ENCODE results near the gene STXBP2. TPM values are rescaled to one million over a fixed set of nuclear protein-coding genes. Genes with fewer than 3 reads are reported as not detected.

Gene STXBP2
- polyA plus RNA-seq, 1 of the 3 experiments (the other 2 are of a cell fraction) = 4.7 TPM

DNA sequence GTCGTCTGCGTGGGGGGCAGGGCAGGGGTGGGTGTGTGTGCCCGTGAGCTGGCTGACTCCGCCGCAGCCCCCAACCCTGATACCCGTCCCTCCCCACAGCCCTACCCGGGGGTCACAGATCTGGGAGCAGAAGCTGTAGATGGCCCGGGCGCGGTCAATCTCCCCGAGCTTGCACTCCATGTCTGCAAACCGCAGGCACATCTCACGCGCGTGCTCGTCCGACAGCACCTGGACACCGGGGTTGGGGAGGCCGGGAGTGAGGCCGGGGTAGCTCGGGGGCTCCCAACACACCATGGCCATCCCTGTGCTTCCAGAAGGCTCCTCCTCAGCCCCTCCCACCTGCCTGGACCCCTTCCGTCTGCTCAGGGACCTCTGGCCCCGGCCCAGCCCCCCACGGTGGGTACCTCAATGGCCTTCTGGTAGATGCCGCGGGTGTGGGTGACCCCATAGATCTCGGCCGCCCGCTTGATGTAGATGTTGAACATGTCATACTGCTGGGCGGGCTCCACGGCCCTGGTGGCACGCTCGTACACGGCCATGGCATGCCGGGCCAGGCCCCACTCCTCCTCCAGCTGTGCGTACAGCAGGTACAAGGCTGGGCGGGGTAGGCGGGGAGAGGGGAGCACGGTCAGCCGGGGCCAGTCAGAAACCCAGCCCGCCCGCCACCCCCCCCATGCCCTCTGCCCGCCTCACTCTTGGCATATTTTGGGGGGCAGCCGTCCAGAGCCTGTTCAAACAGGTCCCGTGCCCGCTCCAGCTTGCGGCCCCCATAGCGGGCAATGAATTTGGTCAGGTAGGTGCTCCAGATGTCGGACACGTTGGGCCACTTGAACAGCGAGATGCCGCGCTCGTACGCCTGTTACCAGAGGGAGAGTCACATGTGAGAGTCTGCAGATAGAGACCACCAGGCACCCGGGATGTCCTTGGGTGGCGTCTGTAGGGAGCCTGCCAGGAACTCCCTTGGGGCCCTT is 16.2 kb upstream of the STXBP2 start (continued):
- TF ChIP-seq, protein P1, sequence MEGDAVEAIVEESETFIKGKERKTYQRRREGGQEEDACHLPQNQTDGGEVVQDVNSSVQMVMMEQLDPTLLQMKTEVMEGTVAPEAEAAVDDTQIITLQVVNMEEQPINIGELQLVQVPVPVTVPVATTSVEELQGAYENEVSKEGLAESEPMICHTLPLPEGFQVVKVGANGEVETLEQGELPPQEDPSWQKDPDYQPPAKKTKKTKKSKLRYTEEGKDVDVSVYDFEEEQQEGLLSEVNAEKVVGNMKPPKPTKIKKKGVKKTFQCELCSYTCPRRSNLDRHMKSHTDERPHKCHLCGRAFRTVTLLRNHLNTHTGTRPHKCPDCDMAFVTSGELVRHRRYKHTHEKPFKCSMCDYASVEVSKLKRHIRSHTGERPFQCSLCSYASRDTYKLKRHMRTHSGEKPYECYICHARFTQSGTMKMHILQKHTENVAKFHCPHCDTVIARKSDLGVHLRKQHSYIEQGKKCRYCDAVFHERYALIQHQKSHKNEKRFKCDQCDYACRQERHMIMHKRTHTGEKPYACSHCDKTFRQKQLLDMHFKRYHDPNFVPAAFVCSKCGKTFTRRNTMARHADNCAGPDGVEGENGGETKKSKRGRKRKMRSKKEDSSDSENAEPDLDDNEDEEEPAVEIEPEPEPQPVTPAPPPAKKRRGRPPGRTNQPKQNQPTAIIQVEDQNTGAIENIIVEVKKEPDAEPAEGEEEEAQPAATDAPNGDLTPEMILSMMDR (IDR thresholded peaks at IDR 0.05) = no peak
- TF ChIP-seq TEAD4 (IDR thresholded peaks at IDR 0.05; ENCODE audit: borderline replicate concordance, insufficient read depth) = no peak

DNA sequence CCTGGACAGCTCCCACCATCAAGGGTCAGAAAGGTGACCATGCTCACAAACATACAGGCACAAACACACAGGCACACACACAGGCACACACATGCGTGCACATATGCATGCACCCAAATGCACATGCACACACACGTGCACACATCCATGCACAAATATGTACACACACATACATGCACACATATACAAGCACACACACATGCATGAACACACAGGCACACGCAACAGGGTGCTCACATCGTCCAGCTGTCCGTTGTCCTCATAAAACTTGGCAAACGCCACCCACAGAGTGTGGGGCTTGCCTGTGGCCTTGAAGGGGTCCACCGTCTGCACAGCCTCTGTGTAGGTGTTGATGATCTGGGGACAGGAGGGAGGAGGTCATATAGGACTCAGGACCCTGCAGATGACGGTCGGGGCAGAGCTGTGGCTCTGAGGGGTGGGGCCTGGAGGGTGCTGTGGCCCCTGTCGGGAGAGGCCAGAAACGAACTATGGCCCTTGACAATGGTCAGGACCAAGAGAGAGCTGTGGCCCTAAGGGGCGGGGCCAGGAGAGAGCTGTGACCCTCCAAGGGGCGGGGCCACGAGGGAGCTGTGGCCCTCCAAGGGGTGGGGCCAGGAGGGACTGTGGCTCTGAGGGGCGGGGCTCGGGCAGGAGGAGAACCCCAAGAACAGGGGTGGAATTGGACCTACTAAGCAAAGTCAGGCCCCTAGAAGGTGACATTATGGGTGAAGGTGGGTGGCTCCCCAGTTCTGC is 13.8 kb upstream of the STXBP2 start:
- DNase-seq = no peak
- peaks cover 3 to 62% of the 10 kb centered on the region in 2 experiments for H3K36me3 ChIP-seq (replicated peaks in 1 of 2; ENCODE audit: control insufficient read depth in 1 of 2, insufficient read depth in 2 of 2, low read length in 1 of 2)
- TF ChIP-seq FOSL2 (IDR thresholded peaks at IDR 0.05; ENCODE audit: borderline replicate concordance, low read depth) (no peak), EP300 (IDR thresholded peaks at IDR 0.05; ENCODE audit: borderline replicate concordance in 1 of 2, low read depth in 1 of 2, low read length in 1 of 2) (no peak)
- no peak overlapping the region for H3K4me2 ChIP-seq
- ChIA-PET CTCF (no interaction called here), POLR2A (no interaction called here)
- no peaks in the 10 kb centered on the region for H3K27me3 ChIP-seq (ENCODE audit: insufficient read depth)
- no peaks in the 10 kb centered on the region for H3K9me3 ChIP-seq
- H3K9ac ChIP-seq = no peak overlapping the region
- 0 out of 2 replicates have a peak, but pooled peaks cover 1% of the 10 kb centered on the region for H4K20me1 ChIP-seq (ENCODE audit: insufficient read depth)
- peaks cover 2 to 31% of the 10 kb centered on the region in 2 experiments; a peak in 1 of 4 replicates for H3K4me1 ChIP-seq (ENCODE audit: control insufficient read depth in 1 of 2, insufficient read depth in 2 of 2, low read depth in 1 of 2, low read length in 1 of 2)
- H3K9me2 ChIP-seq = no peaks in the 10 kb centered on the region
- WGBS (ENCODE audit: low lambda C conversion rate) = 87% methylated on average over 13 of the region's 16 CpGs
- H3K79me2 ChIP-seq (ENCODE audit: insufficient read depth) = peaks cover 20% of the 10 kb centered on the region
- H3K27ac ChIP-seq (ENCODE audit: low read depth in 2 of 2, low read length in 1 of 2) = no peak overlapping the region
- H3K4me3 ChIP-seq (ENCODE audit: low read depth in 2 of 2, low read length in 1 of 2) = no peak overlapping the region
- H2AFZ ChIP-seq (ENCODE audit: low read depth) = no peak overlapping the region
- peaks cover 4% of the 10 kb centered on the region for H3F3A ChIP-seq (replicated peaks; ENCODE audit: insufficient read depth)

DNA sequence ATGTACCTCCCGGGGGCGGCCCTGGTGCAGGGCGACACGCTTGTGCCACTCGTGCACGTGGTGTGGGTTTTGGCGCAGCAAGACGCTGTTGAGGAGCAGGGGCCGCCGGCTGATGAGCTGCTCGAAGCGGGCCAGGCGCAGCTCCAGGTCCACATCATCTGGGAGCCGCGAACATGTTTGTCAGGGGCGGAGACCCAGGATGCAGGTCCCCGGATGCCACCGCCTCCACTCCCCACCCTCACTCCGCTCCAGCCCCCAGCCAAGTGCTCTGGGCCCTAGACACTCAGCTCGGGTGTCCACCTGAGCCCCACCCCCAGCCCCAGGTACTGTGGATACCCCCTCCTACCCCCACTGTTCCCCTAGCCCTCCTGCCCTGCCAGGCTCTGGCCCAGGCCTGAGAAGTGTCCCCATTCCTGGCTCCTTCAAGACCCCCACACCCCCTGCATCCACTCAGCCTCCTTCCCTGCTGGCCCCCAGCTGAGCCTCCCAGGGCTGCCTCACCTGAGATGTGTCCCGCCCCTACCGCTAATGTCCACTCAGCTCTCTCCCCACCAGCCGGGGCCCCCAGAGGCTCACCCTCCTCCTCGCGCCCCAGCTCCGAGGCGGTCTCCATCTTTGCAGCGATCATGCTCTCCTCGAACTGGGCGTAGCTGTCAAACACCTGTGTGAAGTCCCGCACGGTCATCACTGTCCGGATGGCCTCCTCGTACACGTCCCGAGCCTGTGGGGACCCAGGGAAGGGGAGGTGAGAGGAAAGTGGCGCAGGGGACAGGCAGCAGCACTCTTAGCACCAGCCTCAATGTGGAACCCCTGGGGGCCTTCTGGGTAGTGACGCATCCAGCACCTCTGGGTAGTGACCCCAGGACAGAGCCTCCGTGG is 12.9 kb upstream of the STXBP2 start:
- Histone ChIP-seq H3K9ac (no peak overlapping the region), H3K79me2 (ENCODE audit: insufficient read depth) (peaks cover 28% of the 10 kb centered on the region), H3F3A (replicated peaks; ENCODE audit: insufficient read depth) (peaks cover 1% of the 10 kb centered on the region), H2AFZ (ENCODE audit: low read depth) (no peak overlapping the region), H3K4me1 (ENCODE audit: control insufficient read depth in 1 of 2, insufficient read depth in 2 of 2, low read depth in 1 of 2, low read length in 1 of 2) (peaks cover 8 to 31% of the 10 kb centered on the region in 2 experiments; a peak in 2 of 4 replicates), H3K9me3 (no peaks in the 10 kb centered on the region), H4K20me1 (ENCODE audit: insufficient read depth) (0 out of 2 replicates have a peak, but pooled peaks cover 5% of the 10 kb centered on the region), H3K4me2 (no peak overlapping the region), H3K27ac (ENCODE audit: low read depth in 2 of 2, low read length in 1 of 2) (no peak overlapping the region), H3K4me3 (ENCODE audit: low read depth in 2 of 2, low read length in 1 of 2) (no peak overlapping the region), H3K27me3 (ENCODE audit: insufficient read depth) (no peaks in the 10 kb centered on the region), H3K9me2 (no peaks in the 10 kb centered on the region), H3K36me3 (replicated peaks in 1 of 2; ENCODE audit: control insufficient read depth in 1 of 2, insufficient read depth in 2 of 2, low read length in 1 of 2) (peaks cover 3 to 62% of the 10 kb centered on the region in 2 experiments)
- ChIA-PET CTCF (interaction anchor here (1.1 to 2.2 kb wide), 2 partner anchors 56 to 57 kb away, joined by 6 read pairs; partner anchors contain the start of gene TRAPPC5), POLR2A (interaction anchor here (0.6 kb wide), 1 partner anchor 1997 kb away, joined by 3 read pairs; no protein-coding TSS in a partner anchor)
- no peak for DNase-seq
- WGBS (ENCODE audit: low lambda C conversion rate) = 97% methylated on average over 29 of the region's 39 CpGs
- TF ChIP-seq RCOR1 (IDR thresholded peaks at IDR 0.05; ENCODE audit: low read length) = no peak
- TF ChIP-seq, protein P2, sequence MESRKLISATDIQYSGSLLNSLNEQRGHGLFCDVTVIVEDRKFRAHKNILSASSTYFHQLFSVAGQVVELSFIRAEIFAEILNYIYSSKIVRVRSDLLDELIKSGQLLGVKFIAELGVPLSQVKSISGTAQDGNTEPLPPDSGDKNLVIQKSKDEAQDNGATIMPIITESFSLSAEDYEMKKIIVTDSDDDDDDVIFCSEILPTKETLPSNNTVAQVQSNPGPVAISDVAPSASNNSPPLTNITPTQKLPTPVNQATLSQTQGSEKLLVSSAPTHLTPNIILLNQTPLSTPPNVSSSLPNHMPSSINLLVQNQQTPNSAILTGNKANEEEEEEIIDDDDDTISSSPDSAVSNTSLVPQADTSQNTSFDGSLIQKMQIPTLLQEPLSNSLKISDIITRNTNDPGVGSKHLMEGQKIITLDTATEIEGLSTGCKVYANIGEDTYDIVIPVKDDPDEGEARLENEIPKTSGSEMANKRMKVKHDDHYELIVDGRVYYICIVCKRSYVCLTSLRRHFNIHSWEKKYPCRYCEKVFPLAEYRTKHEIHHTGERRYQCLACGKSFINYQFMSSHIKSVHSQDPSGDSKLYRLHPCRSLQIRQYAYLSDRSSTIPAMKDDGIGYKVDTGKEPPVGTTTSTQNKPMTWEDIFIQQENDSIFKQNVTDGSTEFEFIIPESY (IDR thresholded peaks at IDR 0.05; ENCODE audit: borderline replicate concordance, low read depth) = no peak
- TF ChIP-seq, protein P3, sequence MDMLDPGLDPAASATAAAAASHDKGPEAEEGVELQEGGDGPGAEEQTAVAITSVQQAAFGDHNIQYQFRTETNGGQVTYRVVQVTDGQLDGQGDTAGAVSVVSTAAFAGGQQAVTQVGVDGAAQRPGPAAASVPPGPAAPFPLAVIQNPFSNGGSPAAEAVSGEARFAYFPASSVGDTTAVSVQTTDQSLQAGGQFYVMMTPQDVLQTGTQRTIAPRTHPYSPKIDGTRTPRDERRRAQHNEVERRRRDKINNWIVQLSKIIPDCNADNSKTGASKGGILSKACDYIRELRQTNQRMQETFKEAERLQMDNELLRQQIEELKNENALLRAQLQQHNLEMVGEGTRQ (IDR thresholded peaks at IDR 0.05; ENCODE audit: borderline replicate concordance, low read depth, low read length) = no peak
- TF ChIP-seq, protein P4, sequence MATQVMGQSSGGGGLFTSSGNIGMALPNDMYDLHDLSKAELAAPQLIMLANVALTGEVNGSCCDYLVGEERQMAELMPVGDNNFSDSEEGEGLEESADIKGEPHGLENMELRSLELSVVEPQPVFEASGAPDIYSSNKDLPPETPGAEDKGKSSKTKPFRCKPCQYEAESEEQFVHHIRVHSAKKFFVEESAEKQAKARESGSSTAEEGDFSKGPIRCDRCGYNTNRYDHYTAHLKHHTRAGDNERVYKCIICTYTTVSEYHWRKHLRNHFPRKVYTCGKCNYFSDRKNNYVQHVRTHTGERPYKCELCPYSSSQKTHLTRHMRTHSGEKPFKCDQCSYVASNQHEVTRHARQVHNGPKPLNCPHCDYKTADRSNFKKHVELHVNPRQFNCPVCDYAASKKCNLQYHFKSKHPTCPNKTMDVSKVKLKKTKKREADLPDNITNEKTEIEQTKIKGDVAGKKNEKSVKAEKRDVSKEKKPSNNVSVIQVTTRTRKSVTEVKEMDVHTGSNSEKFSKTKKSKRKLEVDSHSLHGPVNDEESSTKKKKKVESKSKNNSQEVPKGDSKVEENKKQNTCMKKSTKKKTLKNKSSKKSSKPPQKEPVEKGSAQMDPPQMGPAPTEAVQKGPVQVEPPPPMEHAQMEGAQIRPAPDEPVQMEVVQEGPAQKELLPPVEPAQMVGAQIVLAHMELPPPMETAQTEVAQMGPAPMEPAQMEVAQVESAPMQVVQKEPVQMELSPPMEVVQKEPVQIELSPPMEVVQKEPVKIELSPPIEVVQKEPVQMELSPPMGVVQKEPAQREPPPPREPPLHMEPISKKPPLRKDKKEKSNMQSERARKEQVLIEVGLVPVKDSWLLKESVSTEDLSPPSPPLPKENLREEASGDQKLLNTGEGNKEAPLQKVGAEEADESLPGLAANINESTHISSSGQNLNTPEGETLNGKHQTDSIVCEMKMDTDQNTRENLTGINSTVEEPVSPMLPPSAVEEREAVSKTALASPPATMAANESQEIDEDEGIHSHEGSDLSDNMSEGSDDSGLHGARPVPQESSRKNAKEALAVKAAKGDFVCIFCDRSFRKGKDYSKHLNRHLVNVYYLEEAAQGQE (IDR thresholded peaks at IDR 0.05; ENCODE audit: low read depth, low read length) = no peak
- no peak for TF ChIP-seq NRF1 (IDR thresholded peaks at IDR 0.05; ENCODE audit: low read depth, low read length)
